Measurements from ENCODE around the gene AUTS2. TPM values are rescaled to one million over a fixed set of nuclear protein-coding genes. Genes with fewer than 3 reads are reported as not detected.

The AUTS2 gene
- total RNA-seq, 4 donors from 2014 or later: 14.9 to 27.2 (median 17.5) TPM

DNA sequence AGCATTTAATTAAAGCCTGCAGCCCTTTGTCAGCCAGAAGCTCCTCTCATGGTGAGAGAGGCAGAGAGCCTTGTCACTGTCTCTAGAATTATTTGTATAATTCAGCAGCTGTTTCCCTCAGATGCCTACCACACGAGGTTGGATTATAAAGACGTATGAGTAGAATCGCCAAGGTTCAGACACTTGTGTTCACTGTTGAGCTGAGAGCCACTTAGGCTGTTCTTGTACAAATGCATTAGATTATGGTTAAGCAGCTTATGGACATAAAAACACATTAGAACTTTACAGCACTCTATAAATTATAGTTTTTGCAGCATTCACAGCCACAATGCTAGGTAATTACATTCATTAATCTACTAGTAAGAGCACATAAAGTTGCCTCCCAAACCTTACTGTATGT, 282.6 kb downstream of the AUTS2 start:
- Histone ChIP-seq H3K9me3 (no peaks in the 10 kb centered on the region), H3K27me3 (no peaks in the 10 kb centered on the region), H3K36me3 (no peaks in the 10 kb centered on the region), H3K4me1 (no peaks in the 10 kb centered on the region), H3K27ac (no peak overlapping the region), H3K4me3 (replicated peaks in 1 of 3) (no peak overlapping the region)
- DNase-seq: no peak
- intact Hi-C loops (cut with DNase I): no loop called here
- WGBS, 2 donors: 59 to 72% methylated on average over 3 of the region's 3 CpGs
- TF ChIP-seq, protein P1, sequence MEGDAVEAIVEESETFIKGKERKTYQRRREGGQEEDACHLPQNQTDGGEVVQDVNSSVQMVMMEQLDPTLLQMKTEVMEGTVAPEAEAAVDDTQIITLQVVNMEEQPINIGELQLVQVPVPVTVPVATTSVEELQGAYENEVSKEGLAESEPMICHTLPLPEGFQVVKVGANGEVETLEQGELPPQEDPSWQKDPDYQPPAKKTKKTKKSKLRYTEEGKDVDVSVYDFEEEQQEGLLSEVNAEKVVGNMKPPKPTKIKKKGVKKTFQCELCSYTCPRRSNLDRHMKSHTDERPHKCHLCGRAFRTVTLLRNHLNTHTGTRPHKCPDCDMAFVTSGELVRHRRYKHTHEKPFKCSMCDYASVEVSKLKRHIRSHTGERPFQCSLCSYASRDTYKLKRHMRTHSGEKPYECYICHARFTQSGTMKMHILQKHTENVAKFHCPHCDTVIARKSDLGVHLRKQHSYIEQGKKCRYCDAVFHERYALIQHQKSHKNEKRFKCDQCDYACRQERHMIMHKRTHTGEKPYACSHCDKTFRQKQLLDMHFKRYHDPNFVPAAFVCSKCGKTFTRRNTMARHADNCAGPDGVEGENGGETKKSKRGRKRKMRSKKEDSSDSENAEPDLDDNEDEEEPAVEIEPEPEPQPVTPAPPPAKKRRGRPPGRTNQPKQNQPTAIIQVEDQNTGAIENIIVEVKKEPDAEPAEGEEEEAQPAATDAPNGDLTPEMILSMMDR (IDR thresholded peaks at IDR 0.05): no peak
- TF ChIP-seq POLR2A (IDR thresholded peaks at IDR 0.05): no peak

DNA sequence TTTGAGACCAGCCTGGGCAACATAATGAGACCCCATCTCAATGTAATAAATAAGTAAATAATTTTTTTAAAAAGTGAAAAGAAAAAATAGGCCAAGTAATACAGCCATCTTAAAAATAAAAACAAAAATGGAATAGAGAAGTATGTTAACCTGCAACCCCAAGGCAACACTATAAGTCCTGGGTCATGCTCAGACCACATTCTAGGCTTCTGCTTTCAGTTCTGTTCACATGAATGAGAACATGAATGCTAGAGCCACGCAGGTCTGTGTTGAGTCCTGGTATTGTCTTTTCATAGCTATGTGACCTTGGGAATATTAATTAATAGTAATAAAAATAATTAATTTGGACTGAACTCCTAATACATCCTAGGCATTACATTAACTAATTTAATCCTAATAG, 284.0 kb downstream of the AUTS2 start:
- intact Hi-C loops (cut with DNase I): no loop called here
- DNase-seq: no peak
- Histone ChIP-seq H3K27me3 (no peaks in the 10 kb centered on the region), H3K36me3 (no peaks in the 10 kb centered on the region), H3K4me3 (replicated peaks in 1 of 3) (no peak overlapping the region), H3K4me1 (no peaks in the 10 kb centered on the region), H3K9me3 (no peaks in the 10 kb centered on the region), H3K27ac (no peak overlapping the region)
- TF ChIP-seq POLR2A (IDR thresholded peaks at IDR 0.05): no peak
- TF ChIP-seq, protein P1 (IDR thresholded peaks at IDR 0.05): no peak
- WGBS, 2 donors: 83 to 90% methylated on average over 1 of the region's 1 CpG

DNA sequence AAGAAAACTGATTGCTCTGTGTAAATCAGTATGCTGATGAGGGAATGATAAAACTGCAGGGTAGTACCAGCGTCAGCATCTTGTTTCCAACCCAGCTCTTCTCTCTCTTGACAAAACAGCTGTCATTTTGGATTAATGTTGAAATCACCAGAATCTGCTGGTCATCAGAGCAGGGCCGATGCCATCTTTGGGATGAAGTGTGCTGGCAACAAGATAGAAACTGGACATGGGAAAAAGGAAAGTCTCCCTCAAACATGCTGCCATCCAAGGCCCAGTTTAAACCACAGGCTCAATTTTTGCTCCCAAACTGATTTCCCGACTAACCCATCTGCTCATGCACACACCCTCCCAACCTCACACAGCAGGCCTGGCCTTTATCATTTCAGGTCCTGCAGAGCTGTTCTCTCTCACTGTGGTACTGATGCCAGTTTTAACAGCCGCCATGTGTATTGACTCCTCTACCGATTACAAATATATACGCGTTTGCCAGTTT, 285.2 kb downstream of the AUTS2 start:
- H3K27ac ChIP-seq: no peak overlapping the region
- 95 to 97% methylated on average over 7 of the region's 7 CpGs for WGBS, 2 donors
- intact Hi-C loops (cut with DNase I): no loop called here
- DNase-seq: no peak
- no peaks in the 10 kb centered on the region for H3K36me3 ChIP-seq
- H3K9me3 ChIP-seq: no peaks in the 10 kb centered on the region
- H3K4me3 ChIP-seq (replicated peaks in 1 of 3): no peak overlapping the region
- no peaks in the 10 kb centered on the region for H3K4me1 ChIP-seq
- TF ChIP-seq POLR2A (IDR thresholded peaks at IDR 0.05): no peak
- TF ChIP-seq, protein P1 (IDR thresholded peaks at IDR 0.05): no peak
- H3K27me3 ChIP-seq: no peaks in the 10 kb centered on the region

DNA sequence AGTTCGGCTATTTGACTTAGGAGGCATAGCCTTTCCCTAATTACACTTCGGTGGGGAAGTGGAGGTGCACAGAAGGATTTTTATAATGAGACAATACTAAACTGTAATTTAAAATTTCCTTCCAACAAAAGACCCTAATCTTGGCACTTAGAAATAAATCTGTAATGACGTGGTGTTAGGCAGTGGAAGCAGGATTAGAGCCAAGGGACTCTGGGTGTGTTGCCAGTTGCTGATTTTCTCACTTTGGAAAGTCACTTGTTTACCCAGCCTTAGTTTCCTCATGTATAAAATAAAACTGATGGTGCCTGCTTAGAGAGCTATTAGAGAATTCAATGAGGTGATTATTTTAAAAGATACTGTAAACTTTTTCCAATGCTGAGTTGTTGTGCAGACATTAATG, 287.2 kb downstream of the AUTS2 start:
- Histone ChIP-seq H3K4me3 (replicated peaks in 1 of 3) (no peak overlapping the region), H3K27ac (no peak overlapping the region), H3K36me3 (no peaks in the 10 kb centered on the region), H3K4me1 (no peaks in the 10 kb centered on the region), H3K27me3 (no peaks in the 10 kb centered on the region), H3K9me3 (no peaks in the 10 kb centered on the region)
- 72 to 82% methylated on average over 3 of the region's 3 CpGs for WGBS, 2 donors
- intact Hi-C loops (cut with DNase I): no loop called here
- DNase-seq: no peak
- no peak for TF ChIP-seq POLR2A (IDR thresholded peaks at IDR 0.05)
- TF ChIP-seq, protein P1 (IDR thresholded peaks at IDR 0.05): no peak

DNA sequence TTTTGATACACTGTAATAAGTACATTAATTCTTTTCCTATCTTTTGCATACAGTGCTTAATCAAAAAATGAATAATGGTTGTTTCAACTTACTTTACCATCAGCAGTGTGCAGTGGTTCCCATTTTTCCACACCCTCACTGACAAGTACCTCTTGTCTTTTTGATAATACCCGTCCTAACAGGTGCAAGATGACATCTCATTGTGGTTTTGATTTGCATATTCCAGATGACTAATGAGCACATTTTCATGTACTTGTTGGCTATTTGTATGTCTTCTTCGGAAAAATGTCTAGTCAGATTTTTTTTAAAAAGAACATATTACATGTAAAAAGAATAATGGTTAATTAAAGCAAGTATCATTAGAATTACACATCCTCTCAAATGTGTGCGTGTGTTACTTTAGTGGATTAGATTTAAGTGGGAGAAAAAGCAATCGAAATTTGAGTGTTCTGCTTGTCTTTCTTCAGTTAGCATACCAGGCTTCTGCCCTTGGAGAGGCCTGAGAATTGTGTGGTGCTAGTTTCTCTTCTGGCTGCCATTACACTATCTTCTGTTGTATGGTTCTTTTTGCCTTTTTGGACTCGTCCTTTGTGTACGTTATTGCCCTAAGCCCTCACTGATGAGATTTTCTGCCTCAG, 291.2 kb downstream of the AUTS2 start:
- Histone ChIP-seq H3K27ac (no peak overlapping the region), H3K9me3 (no peaks in the 10 kb centered on the region), H3K4me1 (no peaks in the 10 kb centered on the region), H3K36me3 (no peaks in the 10 kb centered on the region), H3K27me3 (no peaks in the 10 kb centered on the region), H3K4me3 (replicated peaks in 1 of 3) (no peak overlapping the region)
- TF ChIP-seq, protein P1 (IDR thresholded peaks at IDR 0.05): no peak
- no peak for TF ChIP-seq POLR2A (IDR thresholded peaks at IDR 0.05)
- intact Hi-C loops (cut with DNase I): no loop called here
- no peak for DNase-seq
- WGBS, 2 donors: 81 to 87% methylated on average over 6 of the region's 6 CpGs

All from thyroid gland (tissue), 4 donors.